ENCODE data around the gene DNM3. TPM values are rescaled to one million over a fixed set of nuclear protein-coding genes. Genes with fewer than 3 reads are reported as not detected.

DNM3 gene
- total RNA-seq, 1 experiment from 2014 or later: 0.71 TPM

GRCh38 chr1:172142324-172142723, 301.0 kb downstream of the DNM3 start:
- Histone ChIP-seq H3K27ac (ENCODE audit: low read depth, low read length, poor library complexity, severe bottlenecking) (peak overlapping the region; percentile 93), H3K36me3 (ENCODE audit: insufficient read depth, low read length, poor library complexity, severe bottlenecking) (peaks cover 27% of the 10 kb centered on the region), H3K9me3 (ENCODE audit: low read depth, low read length, poor library complexity, severe bottlenecking) (no peaks in the 10 kb centered on the region), H3K4me1 (ENCODE audit: insufficient read depth, low read length, poor library complexity, severe bottlenecking) (peaks cover 61% of the 10 kb centered on the region), H3K4me3 (ENCODE audit: low read depth, low read length, poor library complexity, severe bottlenecking) (peak overlapping the region; percentile 65), H3K27me3 (replicated peaks; ENCODE audit: insufficient read depth, low read depth, low read length, poor library complexity) (no peaks in the 10 kb centered on the region)
- ChIA-PET POLR2A (ENCODE audit: low non-redundant PET) (no interaction called here), CTCF (no interaction called here)
- no TSS peak for BruUV-seq (replicated peaks)
- TF ChIP-seq EZH2 (IDR thresholded peaks at IDR 0.05; ENCODE audit: borderline replicate concordance, low read depth, low read length, poor library complexity, severe bottlenecking) (no peak), CTCF (conservative IDR thresholded peaks at IDR 0.05; ENCODE audit: low read depth, low read length) (no peak)
- no peak for DNase-seq (ENCODE audit: low spot score)
- intact Hi-C loops (cut with micrococcal nuclease; ENCODE audit: unreplicated experiment): loop anchor here (5.0 kb wide), 2 partner anchors 100 to 240 kb away; no protein-coding TSS in a partner anchor

GRCh38 chr1:172143384-172144055, 302.2 kb downstream of the DNM3 start:
- no TSS peak for BruUV-seq (replicated peaks)
- TF ChIP-seq EZH2 (IDR thresholded peaks at IDR 0.05; ENCODE audit: borderline replicate concordance, low read depth, low read length, poor library complexity, severe bottlenecking) (no peak), CTCF (conservative IDR thresholded peaks at IDR 0.05; ENCODE audit: low read depth, low read length) (no peak)
- intact Hi-C loops (cut with micrococcal nuclease; ENCODE audit: unreplicated experiment): loop anchor here (2.0 to 5.0 kb wide), 5 partner anchors 35 to 255 kb away; no protein-coding TSS in a partner anchor
- Histone ChIP-seq H3K27ac (ENCODE audit: low read depth, low read length, poor library complexity, severe bottlenecking) (peak overlapping the region; percentile 93), H3K9me3 (ENCODE audit: low read depth, low read length, poor library complexity, severe bottlenecking) (no peaks in the 10 kb centered on the region), H3K4me3 (ENCODE audit: low read depth, low read length, poor library complexity, severe bottlenecking) (peak overlapping the region; percentile 65), H3K4me1 (ENCODE audit: insufficient read depth, low read length, poor library complexity, severe bottlenecking) (peaks cover 73% of the 10 kb centered on the region), H3K36me3 (ENCODE audit: insufficient read depth, low read length, poor library complexity, severe bottlenecking) (peaks cover 27% of the 10 kb centered on the region), H3K27me3 (replicated peaks; ENCODE audit: insufficient read depth, low read depth, low read length, poor library complexity) (no peaks in the 10 kb centered on the region)
- ChIA-PET CTCF (interaction anchor here (0.6 kb wide), 1 partner anchor 133 kb away, joined by 6 read pairs; no protein-coding TSS in a partner anchor), POLR2A (ENCODE audit: low non-redundant PET) (interaction anchor here (0.6 kb wide), 1 partner anchor 855 kb away, joined by 3 read pairs; no protein-coding TSS in a partner anchor)
- no peak for DNase-seq (ENCODE audit: low spot score)

GRCh38 chr1:172144445-172145061, 303.3 kb downstream of the DNM3 start:
- BruUV-seq (replicated peaks): no TSS peak
- peaks cover 74% of the 10 kb centered on the region for H3K4me1 ChIP-seq (ENCODE audit: insufficient read depth, low read length, poor library complexity, severe bottlenecking)
- ChIA-PET POLR2A (ENCODE audit: low non-redundant PET) (interaction anchor here (0.6 to 0.7 kb wide), 3 partner anchors 10 to 1084 kb away, joined by 3 to 6 read pairs (median 3); no protein-coding TSS in a partner anchor), CTCF (no interaction called here)
- TF ChIP-seq EZH2 (IDR thresholded peaks at IDR 0.05; ENCODE audit: borderline replicate concordance, low read depth, low read length, poor library complexity, severe bottlenecking): no peak
- TF ChIP-seq CTCF (conservative IDR thresholded peaks at IDR 0.05; ENCODE audit: low read depth, low read length): no peak
- H3K27me3 ChIP-seq (replicated peaks; ENCODE audit: insufficient read depth, low read depth, low read length, poor library complexity): no peaks in the 10 kb centered on the region
- peak; percentile 99 for DNase-seq (ENCODE audit: low spot score)
- peak overlapping the region; percentile 65 for H3K4me3 ChIP-seq (ENCODE audit: low read depth, low read length, poor library complexity, severe bottlenecking)
- intact Hi-C loops (cut with micrococcal nuclease; ENCODE audit: unreplicated experiment): loop anchor here (2.0 to 5.0 kb wide), 5 partner anchors 36 to 254 kb away; no protein-coding TSS in a partner anchor
- no peaks in the 10 kb centered on the region for H3K9me3 ChIP-seq (ENCODE audit: low read depth, low read length, poor library complexity, severe bottlenecking)
- H3K36me3 ChIP-seq (ENCODE audit: insufficient read depth, low read length, poor library complexity, severe bottlenecking): peaks cover 22% of the 10 kb centered on the region
- peak overlapping the region; percentile 93 for H3K27ac ChIP-seq (ENCODE audit: low read depth, low read length, poor library complexity, severe bottlenecking)

Measured in A673 (cell line).